ENCODE measurements around the gene ZNF90.
"Not testable (repeated sequence)": the region's sequence is repeated elsewhere in the genome, so short reads cannot be mapped to it uniquely, and the experiment has no call there.

ZNF90 gene

GRCh38 chr19:20077791-20078463, at the start of gene ZNF90:
Gene ZNF90, plus strand, starts transcription at chr19:20078000. Its CDS starts 133 bp downstream, at chr19:20078133.
- DNase-seq (ENCODE audit: low spot score), result peak; percentile 97

- peak; percentile 58 for DNase-seq (ENCODE audit: low spot score)
Observed at GRCh38 chr19:20028611-20029010, 49.2 kb upstream of the ZNF90 start.

GRCh38 chr19:20035935-20036334, 41.9 kb upstream of the ZNF90 start:
- no peak for DNase-seq (ENCODE audit: low spot score)

GRCh38 chr19:20038358-20039202, 39.2 kb upstream of the ZNF90 start:
- DNase-seq (ENCODE audit: low spot score), result no peak

- DNase-seq (ENCODE audit: low spot score), result peak; percentile 96
Observed at GRCh38 chr19:20039203-20039723, 38.5 kb upstream of the ZNF90 start, which contains the start of gene ZNF682. Gene ZNF682, minus strand, starts transcription at chr19:20039505. Its CDS starts 160 bp downstream, at chr19:20039345.

GRCh38 chr19:20044663-20045062, 33.1 kb upstream of the ZNF90 start:
- no peak for DNase-seq (ENCODE audit: low spot score)

- DNase-seq (ENCODE audit: low spot score), result not testable (repeated sequence)
Observed at GRCh38 chr19:20045742-20046141, 32.1 kb upstream of the ZNF90 start.

- peak; percentile 99 for DNase-seq (ENCODE audit: low spot score)
Observed at GRCh38 chr19:20051841-20052768, 25.7 kb upstream of the ZNF90 start.

GRCh38 chr19:20058738-20059137, 19.1 kb upstream of the ZNF90 start:
- DNase-seq (ENCODE audit: low spot score), result not testable (repeated sequence)

GRCh38 chr19:20060282-20060681, 17.5 kb upstream of the ZNF90 start:
- DNase-seq (ENCODE audit: low spot score), result no peak

- DNase-seq (ENCODE audit: low spot score), result no peak
Observed at GRCh38 chr19:20066861-20067260, 10.9 kb upstream of the ZNF90 start.

- no peak for DNase-seq (ENCODE audit: low spot score)
Observed at GRCh38 chr19:20067943-20068342, 9.9 kb upstream of the ZNF90 start.

- not testable (repeated sequence) for DNase-seq (ENCODE audit: low spot score)
Observed at GRCh38 chr19:20068559-20068958, 9.2 kb upstream of the ZNF90 start.

- no peak for DNase-seq (ENCODE audit: low spot score)
Observed at GRCh38 chr19:20070691-20071090, 7.1 kb upstream of the ZNF90 start.

- no peak for DNase-seq (ENCODE audit: low spot score)
Observed at GRCh38 chr19:20072936-20073335, 4.9 kb upstream of the ZNF90 start.

- peak; percentile 6 for DNase-seq (ENCODE audit: low spot score)
Observed at GRCh38 chr19:20078581-20079031, 806 bp downstream of the ZNF90 start.

GRCh38 chr19:20079476-20079875, 1.7 kb downstream of the ZNF90 start:
- no peak for DNase-seq (ENCODE audit: low spot score)

GRCh38 chr19:20080656-20081055, 2.9 kb downstream of the ZNF90 start:
- DNase-seq (ENCODE audit: low spot score), result no peak

- DNase-seq (ENCODE audit: low spot score), result not testable (repeated sequence)
Observed at GRCh38 chr19:20082232-20082833, 4.5 kb downstream of the ZNF90 start.

- DNase-seq (ENCODE audit: low spot score), result not testable (repeated sequence)
Observed at GRCh38 chr19:20082876-20083275, 5.1 kb downstream of the ZNF90 start.

GRCh38 chr19:20102097-20102496, 24.3 kb downstream of the ZNF90 start:
- DNase-seq (ENCODE audit: low spot score), result no peak

All from putamen (tissue), 1 donor.